Limb (tissue), 2 donors: Measurements from ENCODE around the gene FAM180A.
"Not testable (repeated sequence)": the region's sequence is repeated elsewhere in the genome, so short reads cannot be mapped to it uniquely, and the experiment has no call there.

Experiments used
- DNase-seq, 2 donors: peaks; one replicate each; pipeline ENCODE4 v3.0.0-alpha.2; 2016; ENCODE audit errors: extremely low spot score in 2 of 2

The FAM180A gene

DNA sequence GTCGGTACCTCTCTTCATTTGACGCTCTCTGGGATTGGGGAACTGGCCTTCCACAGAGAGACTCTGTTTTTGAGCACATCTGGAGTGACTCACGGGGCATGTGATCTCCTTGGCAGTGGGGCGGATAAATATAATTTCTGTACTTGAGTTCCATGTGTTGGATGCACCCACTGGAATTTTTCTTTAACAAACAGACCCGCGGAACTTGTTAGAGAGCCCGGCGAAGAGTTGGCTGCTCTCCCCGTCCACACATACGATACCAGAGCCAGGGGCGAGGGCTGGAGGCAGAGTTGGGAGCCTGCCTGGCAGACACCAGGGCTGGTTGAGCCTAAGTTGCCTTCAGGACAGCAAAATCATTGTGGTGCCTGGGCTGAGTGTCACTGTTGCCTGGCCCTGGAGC, at the start of gene FAM180A:
FAM180A (minus strand) TSS at position 44 of the 400 bp plus-strand sequence. CDS start 233 bp downstream, outside the sequence.
- peak; percentile 56 to 58 for DNase-seq

DNA sequence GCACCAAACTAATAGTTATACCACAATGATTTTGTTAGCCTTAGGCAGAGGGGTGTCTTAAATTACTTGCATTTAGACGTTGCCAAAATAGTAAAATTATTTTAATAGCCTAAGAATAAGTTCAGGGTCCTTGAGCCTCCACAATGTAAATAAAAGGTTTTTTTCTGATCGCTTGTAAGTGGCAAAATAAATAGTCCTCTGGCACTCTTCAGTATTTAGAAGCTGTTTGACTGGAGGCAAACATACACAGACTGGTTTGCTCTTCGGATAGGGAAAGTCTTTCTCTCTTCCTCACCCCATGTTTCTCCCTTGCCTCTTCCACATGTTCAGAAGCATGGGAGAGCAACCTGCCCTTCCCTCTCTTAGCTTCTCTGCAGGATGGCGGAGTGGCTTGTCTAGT, 49.5 kb upstream of the FAM180A start:
- no peak for DNase-seq

DNA sequence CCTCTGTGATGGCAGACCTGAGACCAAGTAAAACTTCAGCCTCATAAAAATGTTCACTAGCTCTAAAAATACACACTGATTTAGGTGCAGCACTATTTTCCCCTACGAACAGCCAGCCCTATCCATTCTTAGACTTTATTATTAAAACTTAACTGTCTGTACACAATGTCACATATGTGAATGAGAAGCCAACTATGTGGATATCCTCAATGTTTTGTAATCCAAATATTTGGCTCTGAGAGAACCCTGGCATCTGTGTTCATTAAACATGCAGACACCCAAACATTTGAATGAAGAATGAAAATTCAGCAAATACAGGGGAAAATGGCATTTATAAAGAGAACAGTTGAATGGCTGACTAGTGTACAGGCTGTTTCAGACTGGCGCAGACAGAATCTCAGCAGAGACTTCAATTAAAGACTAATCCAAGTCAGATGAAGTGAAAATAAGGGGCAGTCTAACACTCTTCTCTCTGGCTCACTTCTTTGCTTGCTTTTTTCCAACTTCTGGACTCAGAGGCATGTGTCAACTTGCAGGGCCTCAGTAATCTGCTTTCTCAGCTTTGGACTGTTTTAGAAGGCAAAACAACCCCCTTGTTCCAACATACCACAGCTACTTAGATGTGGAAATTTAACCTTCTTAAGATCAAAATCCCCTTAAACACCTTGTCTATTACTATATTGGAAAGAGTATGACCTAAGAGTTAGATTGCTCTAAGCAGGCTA, 47.4 kb upstream of the FAM180A start:
- no peak for DNase-seq

DNA sequence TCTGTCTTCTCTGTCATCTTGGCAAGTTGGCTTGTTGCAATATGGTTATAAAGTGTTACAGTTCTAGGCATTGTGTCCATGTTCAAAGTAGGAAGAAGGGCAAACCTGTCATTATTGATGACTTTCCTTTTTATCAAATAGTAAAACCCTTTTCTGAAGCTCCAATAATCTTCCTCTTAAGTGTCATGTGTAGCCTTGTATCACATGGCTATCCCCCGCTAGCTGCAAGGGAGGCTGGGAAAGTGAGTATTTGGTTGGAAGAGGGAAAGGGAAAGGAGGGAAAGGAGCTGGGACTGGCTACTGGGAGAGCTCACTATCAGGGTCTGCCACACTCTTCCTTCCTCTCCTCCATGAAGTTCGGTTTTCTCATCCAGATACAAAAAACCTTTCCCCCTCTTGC, 45.2 kb upstream of the FAM180A start:
- no peak for DNase-seq

DNA sequence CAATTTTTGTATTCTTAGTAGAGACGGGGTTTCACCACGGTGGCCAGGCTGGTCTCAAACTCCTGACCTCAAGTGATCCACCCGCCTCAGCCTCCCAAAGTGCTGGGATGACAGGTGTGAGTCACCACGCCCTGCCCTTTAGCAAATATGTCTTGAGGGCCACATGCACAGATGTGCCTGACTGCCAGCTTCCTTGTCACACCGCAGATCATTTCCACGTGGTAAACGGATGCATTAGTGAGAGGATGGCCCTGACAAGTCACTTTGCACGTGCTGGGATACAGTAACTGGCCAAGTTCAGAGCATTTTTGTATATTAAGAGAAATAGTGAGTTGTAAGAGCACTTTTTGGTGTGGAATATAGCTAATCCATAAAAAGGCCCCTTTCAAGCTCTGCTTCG, 44.3 kb upstream of the FAM180A start:
- DNase-seq: no peak

DNA sequence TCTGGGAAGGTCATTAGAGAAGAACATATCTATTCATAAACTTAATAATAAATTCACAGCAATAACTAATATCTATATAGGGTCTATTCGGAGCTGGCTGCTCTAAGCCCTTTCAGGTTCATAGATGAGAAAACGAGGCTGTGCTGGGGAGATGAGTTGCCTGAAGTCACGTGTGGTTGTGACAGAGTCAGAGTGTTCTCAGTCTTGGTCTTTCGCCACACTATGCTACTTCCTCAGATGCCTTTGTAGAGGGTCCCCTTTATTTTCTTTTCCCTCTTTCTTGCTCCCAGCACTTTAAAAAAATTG, 43.7 kb upstream of the FAM180A start:
- DNase-seq: no peak

DNA sequence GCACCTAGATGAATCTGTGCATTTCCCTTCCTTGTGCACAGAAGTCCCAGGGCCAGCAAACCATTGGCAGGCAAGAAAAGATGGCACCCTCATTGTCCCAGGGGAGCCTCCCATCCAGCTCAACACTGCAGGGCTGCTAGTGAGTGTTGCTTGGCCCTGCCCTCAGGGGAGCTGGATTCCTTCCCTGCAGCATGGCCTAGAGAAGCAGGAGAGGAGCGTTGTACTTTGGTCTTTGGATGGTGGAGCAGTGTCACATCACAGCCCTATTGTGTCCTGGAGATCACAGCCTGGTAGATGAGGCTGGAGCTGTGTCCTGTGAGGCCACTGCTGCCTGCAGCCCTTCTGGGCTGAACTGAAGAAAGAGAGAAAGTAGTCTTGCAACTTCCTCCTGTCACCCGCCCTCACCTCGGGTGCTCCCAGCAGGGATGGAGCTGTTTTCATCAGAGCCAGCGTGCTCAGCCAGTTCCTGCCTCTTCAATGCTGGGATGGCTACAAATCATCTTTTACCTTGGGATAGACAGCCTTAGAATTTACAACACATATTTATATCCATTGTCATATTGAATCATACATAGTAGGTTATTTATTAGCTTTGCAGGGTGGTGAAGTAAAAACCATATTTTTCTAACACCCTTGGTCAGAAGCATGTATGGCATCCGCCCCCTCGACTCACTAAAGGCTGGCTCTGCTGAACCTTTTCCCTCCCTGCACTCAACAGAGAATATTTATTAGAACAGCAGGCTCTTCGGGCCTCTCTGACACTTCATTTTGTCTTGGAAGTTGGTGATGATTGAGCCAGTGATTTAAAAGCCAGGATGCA, 43.1 kb upstream of the FAM180A start:
- DNase-seq: no peak

DNA sequence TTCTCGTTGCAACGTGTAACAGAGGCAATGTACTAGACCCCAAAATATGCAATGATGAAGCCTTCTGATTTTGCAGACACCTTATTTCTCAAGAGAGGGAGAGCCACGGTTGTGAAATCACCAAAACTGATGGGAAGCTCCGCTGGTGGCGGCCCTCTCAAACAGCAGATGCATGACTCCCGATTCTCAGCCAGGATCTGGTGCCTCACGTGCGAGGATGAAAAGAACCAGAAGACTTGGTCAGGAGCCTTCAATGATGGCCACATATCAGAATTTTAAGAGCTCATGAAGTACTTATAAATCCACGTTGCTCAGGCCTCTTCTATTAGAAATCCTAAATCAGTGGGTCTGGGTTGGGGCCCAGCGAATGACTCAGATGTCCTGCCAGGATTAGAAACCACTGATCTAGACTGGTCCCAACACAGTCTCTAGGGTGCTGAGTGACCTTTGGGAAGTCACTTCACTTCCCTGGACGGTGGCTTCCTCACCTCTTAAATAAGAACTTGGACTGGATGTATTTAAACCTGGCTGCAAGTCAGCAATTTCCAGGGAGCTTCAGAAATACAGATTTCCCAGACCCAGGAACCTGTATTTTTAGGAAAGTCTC, 41.9 kb upstream of the FAM180A start:
- DNase-seq: no peak

DNA sequence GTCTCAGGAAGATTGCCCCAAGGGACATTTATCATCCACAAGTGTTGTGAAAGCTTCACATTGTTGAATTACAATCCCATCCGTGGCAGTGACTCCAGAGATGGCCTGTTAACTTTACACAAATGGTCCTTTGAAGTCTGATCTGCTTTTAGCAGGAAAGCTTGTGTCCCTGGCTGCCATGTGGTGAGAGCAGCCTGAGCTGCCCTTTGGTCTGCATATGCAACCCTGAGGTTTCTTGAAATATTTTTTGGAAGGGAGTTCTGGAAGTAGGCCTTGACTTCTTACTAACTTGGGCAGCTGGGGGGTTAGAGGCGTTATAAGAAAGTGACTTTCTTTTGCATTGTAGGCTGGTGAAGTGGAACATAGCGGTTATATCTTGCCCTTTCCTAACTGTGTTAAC, 41.3 kb upstream of the FAM180A start:
- DNase-seq: no peak

DNA sequence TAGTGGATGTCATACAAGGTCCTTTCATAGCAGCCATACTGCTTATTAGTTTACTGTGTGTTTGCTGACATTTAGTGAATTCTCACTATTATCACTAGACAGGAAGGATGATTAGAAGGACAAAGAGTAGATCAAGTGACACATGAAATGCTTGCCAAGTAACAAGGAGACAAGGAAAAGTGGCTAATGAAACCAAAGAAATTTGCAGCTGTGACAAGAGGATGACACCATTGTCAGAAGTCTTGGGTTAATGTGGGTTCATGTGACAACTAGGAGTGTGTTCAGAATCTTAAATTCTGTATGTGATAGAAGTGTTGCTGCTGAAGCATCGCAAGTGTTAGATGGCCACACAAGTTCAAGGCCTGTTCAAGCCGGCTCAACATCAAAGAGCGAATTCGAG, 40.8 kb upstream of the FAM180A start:
- no peak for DNase-seq

DNA sequence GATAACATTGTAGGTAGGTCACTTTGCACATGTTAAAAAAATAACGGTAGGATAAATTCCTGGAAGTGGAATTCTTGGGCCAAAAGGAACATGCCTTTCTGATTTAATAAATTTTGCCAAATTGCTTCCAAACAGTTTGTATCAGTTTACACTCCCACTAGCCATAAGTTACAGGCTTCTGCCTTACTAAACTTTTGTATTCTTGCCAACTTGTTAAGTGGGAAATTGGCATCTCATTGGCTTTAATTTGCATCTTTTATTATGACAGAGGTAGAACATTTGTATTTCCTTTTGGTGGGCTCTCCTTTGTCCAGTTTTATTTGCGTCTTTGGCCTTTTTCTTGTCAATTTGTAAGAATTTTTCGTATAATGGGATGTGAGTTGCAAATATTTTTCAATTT, 38.3 kb upstream of the FAM180A start:
- DNase-seq: no peak

DNA sequence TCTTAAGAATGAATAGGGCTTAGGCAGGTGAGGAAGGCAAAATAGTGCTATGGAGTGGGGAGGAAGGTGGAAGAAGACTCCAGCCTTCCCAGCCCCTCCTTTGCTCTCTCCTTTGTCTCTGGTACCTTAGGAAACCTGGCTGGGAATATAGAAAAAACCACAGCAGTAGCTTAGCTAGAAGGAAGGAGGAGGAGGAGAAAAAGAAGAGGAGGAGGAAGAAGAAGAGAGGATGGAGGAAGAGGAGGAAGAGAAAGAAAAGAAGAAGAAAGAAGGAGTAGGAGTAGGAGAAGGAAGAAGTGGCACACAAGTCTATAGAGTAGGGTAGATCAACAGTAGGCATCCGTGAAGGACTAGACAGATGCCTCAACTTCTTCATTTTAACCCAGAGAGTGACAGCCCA, 36.5 kb upstream of the FAM180A start:
- DNase-seq: no peak

DNA sequence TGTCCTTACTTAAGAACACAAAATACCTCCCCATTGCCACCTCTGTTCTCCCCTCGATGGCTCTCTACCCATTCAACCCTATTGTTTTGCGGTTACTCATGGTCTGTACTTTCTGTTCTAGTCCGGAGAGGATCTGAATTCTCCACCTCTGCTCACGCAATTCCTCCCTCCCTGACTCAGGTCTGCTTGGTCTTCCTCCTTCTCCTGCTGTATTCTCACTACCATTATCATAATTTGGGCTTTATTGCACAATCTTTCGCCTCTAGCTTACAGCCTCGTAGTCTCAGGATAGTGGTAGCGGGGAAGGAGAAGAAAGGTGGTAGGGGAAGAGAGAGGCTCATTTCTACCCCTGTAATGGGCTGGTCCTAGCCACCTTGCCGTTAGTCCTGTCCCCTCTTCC, 35.4 kb upstream of the FAM180A start:
- DNase-seq: no peak

DNA sequence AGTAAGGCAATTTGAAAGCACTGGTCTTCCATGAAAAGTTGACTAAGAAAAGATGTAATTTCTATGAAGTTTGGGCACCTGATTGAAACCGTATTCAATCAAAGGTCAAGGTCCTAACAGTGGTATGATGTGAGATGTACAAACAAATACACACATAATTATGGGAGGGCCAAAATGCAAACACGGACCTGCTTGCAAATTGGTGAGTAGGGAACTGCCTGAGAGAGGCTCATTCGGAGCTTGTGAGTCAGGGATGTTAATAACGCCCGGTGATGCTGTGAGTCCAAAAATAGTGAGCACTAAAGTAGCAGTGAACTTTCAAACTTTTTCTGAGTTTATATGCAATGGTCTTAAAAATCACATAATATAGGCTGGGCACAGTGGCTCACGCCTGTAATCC, 34.2 kb upstream of the FAM180A start:
- DNase-seq: no peak

DNA sequence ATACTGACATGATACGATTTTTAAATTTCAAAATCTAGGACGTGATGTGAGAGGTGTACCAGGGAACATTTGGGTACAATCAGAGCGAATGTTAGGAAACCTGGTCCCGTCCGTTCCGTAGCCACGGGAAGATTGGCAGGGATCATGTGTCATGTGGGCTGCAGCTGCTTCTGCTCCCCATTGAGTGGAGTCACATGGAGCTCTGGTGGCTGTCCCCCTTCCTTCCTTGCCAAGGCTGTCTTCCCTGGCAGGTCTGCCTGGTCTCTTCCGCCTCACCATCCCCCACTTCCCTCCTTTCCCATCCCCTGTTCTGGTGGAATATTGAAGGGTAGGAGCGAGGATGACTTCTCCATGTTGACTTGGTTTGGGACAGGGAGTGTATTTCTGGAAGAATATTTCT, 33.8 kb upstream of the FAM180A start:
- DNase-seq: no peak

DNA sequence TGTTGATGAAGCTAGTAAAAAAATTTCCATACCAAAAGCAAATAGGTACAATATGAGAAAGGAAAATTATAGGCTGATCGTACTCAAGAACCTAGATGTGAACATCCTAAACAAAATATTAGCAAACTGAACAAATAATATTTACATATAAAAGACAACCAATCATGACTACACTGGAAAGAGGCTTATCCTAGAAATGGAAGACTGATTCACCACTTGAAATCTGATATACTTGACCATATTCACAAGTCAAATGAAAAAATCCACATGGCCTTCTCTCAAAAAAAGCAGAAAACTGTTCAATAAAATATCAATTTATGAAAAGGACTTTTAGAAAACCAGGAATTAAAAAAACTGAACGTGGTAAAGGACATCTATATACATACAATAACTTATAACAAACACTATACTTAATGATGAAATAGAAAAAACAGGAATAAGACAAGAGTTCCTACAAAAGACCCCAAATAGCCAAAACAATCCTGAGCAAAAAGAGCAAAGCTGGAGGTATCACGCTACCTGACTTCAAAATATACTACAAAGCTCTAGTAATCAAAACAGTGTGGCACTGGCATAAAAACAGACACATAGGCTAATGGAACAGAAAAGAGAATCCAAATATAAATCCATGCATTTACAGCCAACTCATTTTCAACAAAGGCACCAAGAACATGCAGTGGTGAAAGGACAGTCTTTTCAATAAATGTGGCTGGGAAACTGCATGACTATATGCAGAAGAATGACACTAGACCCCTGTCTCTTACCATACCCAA, 29.2 kb upstream of the FAM180A start:
- DNase-seq: no peak

DNA sequence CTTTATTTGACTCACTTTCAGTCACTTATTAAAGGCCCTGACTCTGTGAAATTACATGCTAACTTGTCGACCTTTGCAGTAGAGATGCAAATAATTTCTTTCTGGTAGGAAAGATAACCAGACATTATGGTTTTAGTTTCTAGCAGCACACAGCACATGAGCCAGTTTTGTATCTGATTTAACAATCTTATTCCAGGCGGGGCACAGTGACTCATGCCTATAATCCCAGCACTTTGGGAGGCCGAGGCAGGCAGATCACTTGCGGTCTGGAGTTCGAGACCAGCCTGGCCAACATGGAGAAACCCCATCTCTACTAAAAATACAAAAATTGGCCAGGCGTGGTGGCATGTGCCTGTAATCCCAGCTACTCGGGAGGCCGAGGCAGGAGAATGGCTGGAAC, 27.3 kb upstream of the FAM180A start:
- DNase-seq: not testable (repeated sequence)

DNA sequence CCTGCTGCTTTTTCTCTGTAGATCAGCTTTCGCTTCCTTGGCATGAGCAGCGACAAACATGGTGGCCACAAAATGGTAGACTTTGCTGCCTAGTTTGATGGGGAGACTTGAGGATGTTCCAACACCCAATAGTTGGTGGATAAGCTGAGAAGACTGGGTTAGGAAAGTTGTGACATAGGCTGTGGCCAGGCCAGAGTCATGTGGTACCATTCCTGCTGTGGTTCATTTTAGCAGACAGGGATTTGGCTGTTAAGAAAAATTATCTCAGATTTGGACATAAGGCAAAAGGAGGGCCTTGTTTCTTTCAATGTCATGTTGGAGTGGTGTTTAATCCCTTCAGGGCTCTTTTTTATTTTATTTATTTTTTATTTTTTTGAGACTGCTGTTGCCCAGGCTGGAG, 26.6 kb upstream of the FAM180A start:
- no peak for DNase-seq

DNA sequence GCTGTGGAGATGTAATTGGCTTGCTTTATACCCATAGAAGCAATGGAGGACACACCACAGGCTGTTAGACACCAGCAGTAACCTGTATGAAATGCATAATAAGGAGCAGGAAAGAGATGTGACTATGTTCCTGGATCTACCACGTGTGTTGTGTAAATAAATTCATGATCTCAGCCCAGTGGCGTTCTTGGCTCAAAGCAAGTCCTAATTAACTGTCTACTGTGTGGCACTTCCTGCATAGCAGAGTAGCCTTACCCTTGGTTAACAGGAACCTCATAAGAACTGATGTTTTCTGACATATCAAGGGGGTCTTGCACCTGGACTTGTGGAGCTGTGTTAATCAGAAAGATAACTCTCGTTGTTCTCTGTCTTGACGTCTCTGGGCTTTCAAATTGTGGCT, 25.7 kb upstream of the FAM180A start:
- no peak for DNase-seq

DNA sequence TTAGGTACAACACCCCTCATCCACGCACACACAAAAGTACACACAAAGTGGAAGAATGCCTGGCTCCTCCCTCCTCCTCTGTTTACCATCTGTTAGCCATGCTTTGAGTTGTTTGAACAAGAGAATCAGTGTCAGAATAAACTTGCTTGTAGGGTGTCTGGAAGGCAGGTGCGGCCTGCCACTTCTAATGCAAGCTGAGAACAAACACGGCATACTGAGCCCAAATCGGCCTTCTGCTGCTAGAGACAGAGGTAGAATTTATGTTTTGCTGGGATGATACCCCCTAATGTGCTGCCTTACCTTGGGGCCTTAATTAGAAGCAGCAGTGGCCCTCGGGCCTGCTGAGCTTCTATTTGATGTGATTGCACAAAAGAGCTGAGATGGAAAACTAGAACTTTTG, 24.9 kb upstream of the FAM180A start:
- no peak for DNase-seq

DNA sequence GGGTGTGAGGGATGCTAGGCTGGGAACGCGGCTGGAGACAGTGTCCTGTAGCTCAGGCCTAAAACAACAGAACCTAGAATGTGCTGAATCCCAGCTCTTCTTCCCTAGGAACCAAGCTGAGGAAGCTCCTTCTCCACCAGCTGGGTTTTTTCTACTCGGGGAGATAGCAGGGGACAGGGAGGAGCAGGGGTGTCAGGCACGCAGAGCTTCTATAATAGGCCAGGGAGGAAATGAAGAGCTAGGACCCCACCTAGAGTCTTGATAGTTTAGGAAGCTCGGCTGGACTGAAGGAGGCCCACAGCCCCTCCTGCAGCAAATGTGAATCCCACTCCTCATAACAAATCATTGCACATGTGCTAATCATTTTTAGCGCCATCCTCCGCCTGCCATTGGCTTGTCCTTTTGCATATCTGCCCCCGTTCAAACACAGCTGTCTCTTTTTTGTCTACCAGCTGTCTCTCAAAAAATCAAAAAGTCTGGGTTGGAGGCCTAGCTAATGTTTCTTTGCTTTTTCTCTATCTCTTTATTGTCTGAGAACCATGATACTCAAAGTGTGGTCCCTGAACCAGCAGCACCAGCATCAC, 24.1 kb upstream of the FAM180A start:
- DNase-seq: no peak
